Breast epithelium (tissue), 4 donors: ENCODE data around the gene SYNE1. TPM values are rescaled to one million over a fixed set of nuclear protein-coding genes. Genes with fewer than 3 reads are reported as not detected.

Source experiments
- DNase-seq, 2 donors: peaks; one replicate each; pipeline ENCODE4 v3.0.0-alpha.2; 2019; ENCODE audit warnings: low spot score in 2 of 2
- H3K27ac ChIP-seq, 2 donors: fragments of 200-600 bp; sonication (generic) in 1 of 2; one replicate each; pipeline ENCODE4 v1.5.1; 2016 to 2019; ENCODE audit warnings: mild to moderate bottlenecking in 1 of 2
- H3K27me3 ChIP-seq, 2 donors: fragments of 200-600 bp; sonication (generic) in 1 of 2; one replicate each; pipeline versions ENCODE4 v1.5.1 to v1.6.0; 2017 to 2019; ENCODE audit warnings: control low read depth in 1 of 2, mild to moderate bottlenecking in 1 of 2
- H3K36me3 ChIP-seq: fragments of 200-600 bp; one replicate; pipeline ENCODE4 v1.5.1; 2019
- H3K4me1 ChIP-seq, 2 donors: fragments of 200-600 bp; sonication (generic); one replicate each; pipeline ENCODE4 v1.5.1; 2016 to 2019; ENCODE audit warnings: control low read depth in 1 of 2
- H3K4me3 ChIP-seq, 3 donors: fragments of 200-600 bp; sonication (generic); 1 replicate in 2 of 3; 2 replicates in 1 of 3; pipeline ENCODE4 v1.5.1; 2016 to 2019; ENCODE audit warnings: mild to moderate bottlenecking in 3 of 3, moderate library complexity in 2 of 3
- H3K9me3 ChIP-seq, 2 donors: fragments of 200-600 bp; sonication (generic) in 1 of 2; one replicate each; pipeline ENCODE4 v1.5.1; 2016 to 2019; ENCODE audit warnings: control low read depth in 1 of 2
- CTCF ChIP-seq, 3 donors: fragments of 450-650 bp; IDR thresholded peaks; one replicate each; pipeline ENCODE4 v1.5.1; 2016 to 2017; ENCODE audit warnings: antibody characterized with exemption in 3 of 3, mild to moderate bottlenecking in 3 of 3, moderate library complexity in 3 of 3
- POLR2A ChIP-seq: fragments of 450-650 bp; IDR thresholded peaks from one replicate; pipeline ENCODE4 v1.6.1; 2016; ENCODE audit warnings: antibody characterized with exemption, mild to moderate bottlenecking, moderate library complexity
- POLR2AphosphoS5 ChIP-seq, 3 donors: sonication (generic); formaldehyde crosslinking; IDR thresholded peaks; one replicate each; pipeline ENCODE4 v1.6.1; 2017; ENCODE audit warnings: antibody characterized with exemption in 3 of 3
- intact Hi-C: fragments of 100-400 bp; cut with DNase I; formaldehyde crosslinking; loops from one replicate; pipeline ENCODE4 v1.15.1; 2023; ENCODE audit warnings: low total_unique reads
- total RNA-seq, 3 donors: library from RNA; depleted of rRNA; stranded (reverse); fragments of >200 nt; gene quantifications; one replicate each; pipeline ENCODE4 v1.1.0, GENCODE V29; 2016

The SYNE1 gene
- total RNA-seq, 3 donors from 2014 or later: 80.9 to 106 (median 95.7) TPM

- intact Hi-C loops: no loop called here
- no peak for DNase-seq
- no peaks in the 10 kb centered on the region for H3K27me3 ChIP-seq
- no peaks in the 10 kb centered on the region for H3K9me3 ChIP-seq
- H3K36me3 ChIP-seq: no peaks in the 10 kb centered on the region
- no peaks in the 10 kb centered on the region for H3K4me1 ChIP-seq
- H3K4me3 ChIP-seq: peak overlapping the region; percentile 48 to 63 (median 49)
- TF ChIP-seq POLR2AphosphoS5 (IDR thresholded peaks at IDR 0.05): no peak
- TF ChIP-seq POLR2A: no peak
- no peak for TF ChIP-seq CTCF (IDR thresholded peaks at IDR 0.05)
- peak overlapping the region; percentile 86 to 89 for H3K27ac ChIP-seq
These were observed 256.8 kb downstream of the SYNE1 start for GRCh38 chr6:152380351-152380767.

GRCh38 chr6:152379423-152379822, 257.7 kb downstream of the SYNE1 start:
- peak overlapping the region; percentile 48 to 63 (median 49) for H3K4me3 ChIP-seq
- intact Hi-C loops: no loop called here
- H3K27me3 ChIP-seq: no peaks in the 10 kb centered on the region
- TF ChIP-seq CTCF (IDR thresholded peaks at IDR 0.05) (no peak), POLR2A (no peak), POLR2AphosphoS5 (IDR thresholded peaks at IDR 0.05) (no peak)
- no peaks in the 10 kb centered on the region for H3K9me3 ChIP-seq
- H3K36me3 ChIP-seq: no peaks in the 10 kb centered on the region
- no peak for DNase-seq
- peak overlapping the region; percentile 86 to 89 for H3K27ac ChIP-seq
- no peaks in the 10 kb centered on the region for H3K4me1 ChIP-seq

- intact Hi-C loops: no loop called here
- no peaks in the 10 kb centered on the region for H3K9me3 ChIP-seq
- peak overlapping the region; percentile 14 to 33 (median 18) for H3K4me3 ChIP-seq
- TF ChIP-seq CTCF (IDR thresholded peaks at IDR 0.05) (no peak), POLR2A (no peak), POLR2AphosphoS5 (IDR thresholded peaks at IDR 0.05) (no peak)
- no peaks in the 10 kb centered on the region for H3K4me1 ChIP-seq
- H3K27ac ChIP-seq: peak overlapping the region; percentile 40 to 74
- no peaks in the 10 kb centered on the region for H3K27me3 ChIP-seq
- no peaks in the 10 kb centered on the region for H3K36me3 ChIP-seq
- DNase-seq: no peak
These were observed 259.0 kb downstream of the SYNE1 start for GRCh38 chr6:152378169-152378568.

- DNase-seq: no peak
- Histone ChIP-seq H3K4me3 (no peak overlapping the region), H3K9me3 (no peaks in the 10 kb centered on the region), H3K4me1 (no peaks in the 10 kb centered on the region), H3K27ac (no peak overlapping the region), H3K27me3 (no peaks in the 10 kb centered on the region), H3K36me3 (no peaks in the 10 kb centered on the region)
- intact Hi-C loops: no loop called here
- TF ChIP-seq POLR2A: no peak
These were observed 262.0 kb downstream of the SYNE1 start for GRCh38 chr6:152375197-152375596.

GRCh38 chr6:152372945-152373344, 264.2 kb downstream of the SYNE1 start:
- no peak overlapping the region for H3K27ac ChIP-seq
- H3K4me1 ChIP-seq: no peaks in the 10 kb centered on the region
- intact Hi-C loops: no loop called here
- TF ChIP-seq POLR2AphosphoS5 (IDR thresholded peaks at IDR 0.05) (no peak), POLR2A (no peak), CTCF (IDR thresholded peaks at IDR 0.05) (no peak)
- no peak for DNase-seq
- H3K9me3 ChIP-seq: no peaks in the 10 kb centered on the region
- no peak overlapping the region for H3K4me3 ChIP-seq
- no peaks in the 10 kb centered on the region for H3K36me3 ChIP-seq
- H3K27me3 ChIP-seq: no peaks in the 10 kb centered on the region

- no peak overlapping the region for H3K27ac ChIP-seq
- no peak for DNase-seq
- intact Hi-C loops: no loop called here
- H3K4me3 ChIP-seq: no peak overlapping the region
- no peaks in the 10 kb centered on the region for H3K36me3 ChIP-seq
- no peaks in the 10 kb centered on the region for H3K4me1 ChIP-seq
- no peaks in the 10 kb centered on the region for H3K27me3 ChIP-seq
- TF ChIP-seq CTCF (IDR thresholded peaks at IDR 0.05): no peak
- no peak for TF ChIP-seq POLR2A
- TF ChIP-seq POLR2AphosphoS5 (IDR thresholded peaks at IDR 0.05): no peak
- H3K9me3 ChIP-seq: no peaks in the 10 kb centered on the region
These were observed 265.4 kb downstream of the SYNE1 start for GRCh38 chr6:152371775-152372174.
